Peyer's patch (tissue), 4 donors: ENCODE measurements around the gene CTNNA1.

Experiments
- POLR2A ChIP-seq, 2 donors: fragments of 450-650 bp; IDR thresholded peaks; one replicate each; pipeline ENCODE4 v1.5.1; 2017; ENCODE audit warnings: antibody characterized with exemption in 2 of 2, mild to moderate bottlenecking in 2 of 2, moderate library complexity in 2 of 2
- TF ChIP-seq, protein P1 (sequence below), 6 experiments: fragments of 450-650 bp in 4 of 6; fragments of 200-600 bp in 2 of 6; sonication (generic) in 1 of 6; IDR thresholded peaks; one replicate each; pipeline ENCODE4 v1.5.1; 2017 to 2019; ENCODE audit warnings: antibody characterized with exemption in 6 of 6, mild to moderate bottlenecking in 3 of 6, moderate library complexity in 1 of 6

DNA sequence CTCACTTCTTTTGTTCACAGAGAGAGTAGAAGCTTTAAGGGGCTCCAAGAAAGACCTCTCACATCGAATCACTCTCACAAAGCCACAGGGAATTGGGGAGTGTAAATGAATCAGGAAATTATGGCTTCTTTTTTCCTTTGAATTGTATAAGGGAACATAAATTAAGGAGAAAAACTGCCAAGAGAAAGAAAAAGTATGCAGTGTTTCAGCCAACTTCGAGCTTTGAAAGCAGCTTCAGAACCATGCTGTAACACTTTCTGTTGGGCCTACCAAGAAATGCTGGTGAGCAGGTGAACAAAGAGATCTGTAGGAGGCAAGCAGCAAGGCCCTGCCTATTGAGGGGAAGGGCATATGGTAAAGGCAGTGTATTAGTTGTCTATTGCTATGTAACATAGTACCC lies 33.4 kb upstream of the CTNNA1 start:
- TF ChIP-seq, protein P1, sequence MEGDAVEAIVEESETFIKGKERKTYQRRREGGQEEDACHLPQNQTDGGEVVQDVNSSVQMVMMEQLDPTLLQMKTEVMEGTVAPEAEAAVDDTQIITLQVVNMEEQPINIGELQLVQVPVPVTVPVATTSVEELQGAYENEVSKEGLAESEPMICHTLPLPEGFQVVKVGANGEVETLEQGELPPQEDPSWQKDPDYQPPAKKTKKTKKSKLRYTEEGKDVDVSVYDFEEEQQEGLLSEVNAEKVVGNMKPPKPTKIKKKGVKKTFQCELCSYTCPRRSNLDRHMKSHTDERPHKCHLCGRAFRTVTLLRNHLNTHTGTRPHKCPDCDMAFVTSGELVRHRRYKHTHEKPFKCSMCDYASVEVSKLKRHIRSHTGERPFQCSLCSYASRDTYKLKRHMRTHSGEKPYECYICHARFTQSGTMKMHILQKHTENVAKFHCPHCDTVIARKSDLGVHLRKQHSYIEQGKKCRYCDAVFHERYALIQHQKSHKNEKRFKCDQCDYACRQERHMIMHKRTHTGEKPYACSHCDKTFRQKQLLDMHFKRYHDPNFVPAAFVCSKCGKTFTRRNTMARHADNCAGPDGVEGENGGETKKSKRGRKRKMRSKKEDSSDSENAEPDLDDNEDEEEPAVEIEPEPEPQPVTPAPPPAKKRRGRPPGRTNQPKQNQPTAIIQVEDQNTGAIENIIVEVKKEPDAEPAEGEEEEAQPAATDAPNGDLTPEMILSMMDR (IDR thresholded peaks at IDR 0.05), result no peak
- no peak for TF ChIP-seq POLR2A (IDR thresholded peaks at IDR 0.05)
